ACC112 (cell line): Measurements from ENCODE around the gene TTC39A.

Experiments used
- H2AFZ ChIP-seq: fragments of 200-600 bp; sonication (generic); one replicate; pipeline ENCODE4 v1.6.0; 2017; ENCODE audit warnings: antibody characterized with exemption, low read length; ENCODE audit not compliant: unreplicated experiment
- H3K27ac ChIP-seq: fragments of 200-600 bp; sonication (generic); 2 replicates; pipeline ENCODE4 v1.5.1; 2014; ENCODE audit warnings: low read depth, mild to moderate bottlenecking, antibody characterized with exemption, low read length, moderate library complexity
- H3K27me3 ChIP-seq: fragments of 200-600 bp; sonication (generic); 2 replicates; pipeline ENCODE4 v1.6.1; 2014; ENCODE audit warnings: mild to moderate bottlenecking, antibody characterized with exemption, low read length, moderate library complexity, mixed read lengths; ENCODE audit not compliant: insufficient read depth
- H3K36me3 ChIP-seq: fragments of 200-600 bp; sonication (generic); 2 replicates; pipeline ENCODE4 v1.6.1; 2016; ENCODE audit warnings: mild to moderate bottlenecking, antibody characterized with exemption, low read length, moderate library complexity, mixed read lengths; ENCODE audit not compliant: insufficient read depth
- H3K4me1 ChIP-seq: fragments of 200-600 bp; sonication (generic); one replicate; pipeline ENCODE4 v1.6.1; 2016; ENCODE audit warnings: low read length, mixed read lengths; ENCODE audit not compliant: insufficient read depth, unreplicated experiment, control insufficient read depth
- H3K4me3 ChIP-seq: fragments of 200-600 bp; sonication (generic); 2 replicates; pipeline ENCODE4 v1.5.1; 2014; ENCODE audit warnings: mild to moderate bottlenecking, low read depth, low read length
- H3K79me2 ChIP-seq: fragments of 200-600 bp; sonication (generic); one replicate; pipeline ENCODE4 v1.6.0; 2016; ENCODE audit warnings: low read length; ENCODE audit not compliant: control insufficient read depth, unreplicated experiment, insufficient read depth

TTC39A gene

DNA sequence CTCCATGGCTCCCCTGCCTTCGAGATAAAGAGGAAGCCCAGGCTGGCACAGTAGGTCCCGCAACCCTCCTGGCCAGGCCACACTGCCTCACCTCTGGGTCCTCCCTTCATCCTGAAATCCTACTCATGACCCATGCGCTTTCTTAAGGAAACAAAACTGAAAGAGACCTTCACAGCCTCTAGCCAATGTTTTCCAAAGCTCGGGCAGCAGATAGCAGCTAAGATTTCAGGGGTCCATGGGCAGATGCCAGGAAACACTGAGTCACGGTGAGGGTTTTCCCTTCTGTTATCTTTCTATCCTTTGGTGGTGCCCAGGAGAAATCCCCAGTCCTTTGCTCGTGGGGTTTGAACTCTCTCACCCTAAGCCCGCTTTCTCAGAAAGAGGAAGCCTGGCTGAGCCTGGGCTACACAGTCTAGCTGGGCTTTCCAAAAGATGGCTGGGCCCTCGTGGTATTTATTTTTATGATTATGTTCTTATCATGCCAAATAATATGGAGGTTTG is 26.6 kb downstream of the TTC39A start:
- H3K27ac ChIP-seq = peak overlapping the region; percentile 40
- no peaks in the 10 kb centered on the region for H3K79me2 ChIP-seq
- peaks cover 15% of the 10 kb centered on the region for H3K4me1 ChIP-seq
- H3K36me3 ChIP-seq = no peaks in the 10 kb centered on the region
- H3K4me3 ChIP-seq = peak overlapping the region; percentile 1; the same call in 1 of the 2 replicates
- H3K27me3 ChIP-seq = no peaks in the 10 kb centered on the region
- H2AFZ ChIP-seq = peak overlapping the region; percentile 26

DNA sequence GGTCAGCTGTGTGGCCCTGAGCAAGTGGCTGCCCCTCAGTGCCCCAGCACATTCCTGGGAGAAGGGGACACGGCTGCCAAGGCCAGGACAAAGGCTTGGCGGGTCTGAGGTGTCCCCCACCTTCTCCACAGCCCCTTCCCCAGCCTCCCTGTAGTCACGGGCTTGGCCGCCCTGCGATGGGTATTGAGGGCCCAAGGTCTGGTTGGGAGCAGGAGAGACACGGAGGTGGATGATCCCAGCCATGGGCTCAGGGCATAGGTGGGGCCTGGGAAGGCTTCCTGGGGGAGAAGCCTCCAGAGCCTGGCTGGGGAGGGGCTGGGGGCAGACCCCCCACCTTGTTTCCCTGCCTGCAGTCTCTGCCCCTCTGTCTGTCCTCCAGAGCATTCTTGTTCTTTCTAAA is 27.0 kb downstream of the TTC39A start:
- peak overlapping the region; percentile 40 for H3K27ac ChIP-seq
- H3K4me3 ChIP-seq = 0 out of 2 replicates have a peak overlapping the region, but pooled peaks have one; percentile 1
- no peaks in the 10 kb centered on the region for H3K27me3 ChIP-seq
- peak overlapping the region; percentile 26 for H2AFZ ChIP-seq
- H3K4me1 ChIP-seq = peaks cover 15% of the 10 kb centered on the region
- H3K79me2 ChIP-seq = no peaks in the 10 kb centered on the region
- H3K36me3 ChIP-seq = no peaks in the 10 kb centered on the region

DNA sequence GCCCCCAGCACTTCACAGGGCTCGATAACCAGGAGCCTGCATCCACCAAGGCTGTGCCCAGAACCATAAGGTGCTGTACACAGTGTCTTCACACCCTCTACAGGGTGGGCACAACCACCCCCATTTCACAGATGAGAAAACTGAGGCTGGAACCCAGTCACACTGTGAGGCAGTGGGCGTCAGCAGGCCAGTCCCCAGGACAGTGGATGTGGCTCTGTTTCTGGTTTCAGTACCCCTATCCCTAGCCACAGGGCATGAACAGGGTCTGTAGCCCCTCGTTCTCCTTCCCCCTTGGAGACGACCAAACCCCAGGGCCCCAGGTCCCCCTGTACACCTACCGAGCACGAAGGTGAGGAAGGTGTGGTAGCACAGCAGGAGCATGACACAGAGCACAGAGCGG is 27.6 kb downstream of the TTC39A start:
- no peaks in the 10 kb centered on the region for H3K36me3 ChIP-seq
- H2AFZ ChIP-seq = no peak overlapping the region

DNA sequence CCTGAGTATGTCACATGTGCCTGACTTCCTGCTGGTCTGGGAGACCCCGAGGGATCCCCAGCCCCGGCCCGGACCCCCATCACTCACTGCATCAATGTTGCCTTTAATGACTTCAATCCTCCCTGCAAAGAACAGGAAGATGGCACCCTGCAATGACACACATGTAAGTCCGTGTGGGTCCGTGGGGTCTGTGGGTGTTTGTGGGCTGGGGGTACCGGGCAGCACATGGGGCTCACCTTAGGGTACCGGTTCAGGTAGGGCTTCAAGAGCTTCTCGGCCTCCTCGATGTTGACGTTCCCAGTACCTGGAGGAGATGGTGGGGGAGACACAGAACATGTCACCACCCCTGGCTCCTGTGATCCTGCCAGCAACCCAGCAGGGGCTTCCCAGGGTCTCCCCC is 28.1 kb downstream of the TTC39A start:
- Histone ChIP-seq H3K36me3 (no peaks in the 10 kb centered on the region), H3K27ac (no peak overlapping the region), H3K27me3 (no peaks in the 10 kb centered on the region), H3K79me2 (no peaks in the 10 kb centered on the region), H3K4me1 (peaks cover 15% of the 10 kb centered on the region), H3K4me3 (no peak overlapping the region), H2AFZ (no peak overlapping the region)

More for the DNA sequence above, 27.6 kb downstream of the TTC39A start:
- peaks cover 15% of the 10 kb centered on the region for H3K4me1 ChIP-seq
- H3K27ac ChIP-seq = no peak overlapping the region
- H3K4me3 ChIP-seq = no peak overlapping the region
- H3K79me2 ChIP-seq = no peaks in the 10 kb centered on the region
- no peaks in the 10 kb centered on the region for H3K27me3 ChIP-seq

DNA sequence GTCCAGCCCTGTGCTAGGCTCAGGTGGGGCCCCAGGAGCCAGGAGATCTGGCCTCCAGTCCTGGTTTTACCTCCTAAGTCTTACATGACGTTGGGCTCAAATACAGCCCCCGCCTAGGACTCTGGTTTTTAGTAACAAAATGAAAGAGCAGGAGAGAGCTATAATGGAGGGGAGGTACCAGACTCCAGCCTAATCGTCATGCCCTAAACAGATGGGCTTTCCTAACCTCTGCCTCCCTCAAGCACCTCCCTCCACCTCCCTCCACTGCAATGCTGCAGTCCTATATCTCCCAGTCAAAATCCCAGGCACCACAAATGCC is 28.6 kb downstream of the TTC39A start:
- Histone ChIP-seq H3K36me3 (no peaks in the 10 kb centered on the region), H2AFZ (no peak overlapping the region), H3K4me1 (peaks cover 15% of the 10 kb centered on the region), H3K27ac (no peak overlapping the region), H3K79me2 (no peaks in the 10 kb centered on the region), H3K4me3 (no peak overlapping the region), H3K27me3 (no peaks in the 10 kb centered on the region)

DNA sequence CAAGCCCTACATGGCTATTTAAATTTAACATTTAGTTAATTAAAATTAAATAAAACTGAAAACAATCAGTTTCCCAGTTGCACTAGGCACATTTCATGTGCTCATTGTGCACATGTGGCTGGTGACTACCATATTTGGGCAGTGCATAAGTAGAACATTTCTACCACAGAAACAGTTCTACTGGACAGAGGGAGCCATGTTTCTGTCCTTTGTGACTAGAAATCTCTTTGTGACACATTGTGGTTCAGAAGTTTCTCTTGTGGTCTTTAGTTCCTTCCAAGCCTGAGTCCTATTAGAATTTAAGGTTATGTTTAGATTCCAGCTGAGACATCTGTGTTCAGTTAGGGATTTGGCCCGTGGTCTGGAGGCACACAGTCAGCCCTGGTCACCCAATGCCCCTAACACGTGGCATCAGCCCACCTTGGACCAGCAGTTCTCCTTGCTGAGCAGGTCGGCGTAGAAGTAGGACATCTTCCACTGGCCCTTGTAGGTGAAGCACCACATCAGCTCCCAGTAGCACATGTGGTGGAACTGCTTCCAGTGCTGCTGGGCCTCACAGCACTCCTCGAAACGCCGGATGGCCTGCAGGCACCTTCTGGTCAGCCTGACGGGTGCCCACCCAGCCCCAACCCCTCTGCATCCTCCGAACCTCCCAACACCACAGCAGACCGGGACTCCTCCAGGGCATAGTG is 29.1 kb downstream of the TTC39A start:
- Histone ChIP-seq H2AFZ (no peak overlapping the region), H3K4me3 (no peak overlapping the region), H3K27me3 (no peaks in the 10 kb centered on the region), H3K27ac (no peak overlapping the region), H3K79me2 (no peaks in the 10 kb centered on the region), H3K4me1 (peaks cover 15% of the 10 kb centered on the region), H3K36me3 (no peaks in the 10 kb centered on the region)

DNA sequence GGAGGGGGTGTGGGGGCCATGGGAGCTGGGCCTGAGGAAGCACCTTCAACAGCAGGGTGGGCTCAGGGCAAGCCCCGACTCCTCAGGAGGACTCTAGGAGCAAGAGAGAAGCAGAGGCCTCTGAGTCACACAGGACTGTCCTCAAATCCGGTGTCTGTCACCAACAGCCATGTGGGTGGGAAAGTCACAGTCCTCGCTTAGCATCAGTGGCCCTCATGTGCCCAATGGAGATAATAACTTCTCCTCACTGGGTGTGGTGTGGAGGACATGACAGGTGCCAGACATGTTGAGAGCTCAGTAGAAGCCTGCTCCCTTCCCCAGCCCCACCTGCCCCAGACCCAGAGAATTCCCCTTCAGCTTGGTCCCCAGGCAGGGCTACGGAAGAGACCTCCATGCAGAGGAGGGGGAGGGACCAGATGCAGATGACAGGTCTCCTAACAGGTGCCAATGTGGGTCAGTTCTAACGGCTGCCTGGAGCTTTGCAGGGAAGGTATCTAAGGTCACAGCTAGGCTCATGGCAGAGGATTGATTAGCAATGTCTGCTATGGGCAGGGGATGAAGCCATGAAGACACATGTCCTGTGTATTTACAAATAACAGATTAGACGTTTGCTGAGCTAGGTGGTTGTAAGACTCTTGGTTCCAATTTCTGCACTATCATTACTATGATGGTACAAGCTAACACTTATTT is 30.2 kb downstream of the TTC39A start:
- H3K27ac ChIP-seq = no peak overlapping the region
- no peaks in the 10 kb centered on the region for H3K27me3 ChIP-seq
- H2AFZ ChIP-seq = no peak overlapping the region
- no peaks in the 10 kb centered on the region for H3K36me3 ChIP-seq
- no peaks in the 10 kb centered on the region for H3K79me2 ChIP-seq
- peaks cover 15% of the 10 kb centered on the region for H3K4me1 ChIP-seq
- no peak overlapping the region for H3K4me3 ChIP-seq

DNA sequence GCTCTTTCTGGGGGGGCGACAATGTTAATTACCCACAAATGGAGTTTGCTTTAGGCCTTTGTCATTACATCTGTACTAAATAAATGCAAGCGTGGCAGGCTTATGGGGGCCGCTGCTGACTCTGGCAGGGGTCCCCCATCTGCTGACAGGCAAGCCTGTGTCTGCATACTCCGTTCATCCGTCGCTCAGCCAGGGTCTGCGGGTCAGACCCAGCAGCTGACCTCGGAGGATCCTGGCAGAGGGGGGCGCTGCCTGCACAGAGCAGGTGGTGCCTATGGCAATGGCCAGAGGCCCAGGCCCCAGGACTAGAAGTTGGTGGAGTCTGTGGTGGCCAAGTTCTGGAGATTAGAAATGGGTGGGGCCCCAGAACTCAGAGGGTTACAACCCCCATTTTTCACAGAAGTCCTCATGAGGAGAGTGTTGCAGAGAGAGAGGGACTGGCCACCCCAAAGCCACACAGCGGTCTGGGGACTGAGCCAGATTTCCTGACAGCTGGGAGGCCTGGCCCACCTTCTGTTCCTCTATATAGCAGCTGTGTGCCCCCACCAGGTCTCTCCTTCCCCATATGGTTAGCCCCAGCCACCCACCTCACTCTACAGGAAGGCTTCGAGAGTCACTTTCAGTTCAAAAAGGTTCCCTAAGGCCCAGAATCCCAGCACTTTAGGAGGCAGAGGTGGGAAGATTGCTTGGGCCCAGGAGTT is 31.0 kb downstream of the TTC39A start:
- H3K4me1 ChIP-seq = peaks cover 13% of the 10 kb centered on the region
- no peak overlapping the region for H3K27ac ChIP-seq
- no peaks in the 10 kb centered on the region for H3K36me3 ChIP-seq
- no peak overlapping the region for H2AFZ ChIP-seq
- no peaks in the 10 kb centered on the region for H3K27me3 ChIP-seq
- H3K79me2 ChIP-seq = no peaks in the 10 kb centered on the region
- H3K4me3 ChIP-seq = no peak overlapping the region

DNA sequence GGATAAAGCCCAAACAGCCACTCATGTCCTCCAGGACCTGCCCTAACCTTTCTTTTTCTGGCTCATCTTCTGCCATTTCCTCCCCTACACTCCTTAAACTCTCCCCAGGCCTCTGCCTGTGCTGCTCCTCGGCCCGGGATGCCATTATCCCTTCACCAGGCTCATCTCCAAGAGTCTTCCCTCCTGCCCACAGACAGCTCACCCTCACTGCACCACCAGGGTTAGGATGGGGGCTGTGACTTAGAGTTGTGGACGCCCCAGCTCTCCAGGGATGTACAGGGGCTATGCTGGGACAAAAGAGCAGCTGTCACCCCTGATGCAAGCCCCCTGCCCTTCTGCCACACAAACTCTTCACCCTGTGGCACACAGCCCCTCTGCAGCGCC is 32.0 kb downstream of the TTC39A start:
- no peaks in the 10 kb centered on the region for H3K36me3 ChIP-seq
- H3K4me3 ChIP-seq = no peak overlapping the region
- H2AFZ ChIP-seq = no peak overlapping the region
- no peaks in the 10 kb centered on the region for H3K27me3 ChIP-seq
- H3K79me2 ChIP-seq = no peaks in the 10 kb centered on the region
- no peak overlapping the region for H3K27ac ChIP-seq
- peaks cover 2% of the 10 kb centered on the region for H3K4me1 ChIP-seq

DNA sequence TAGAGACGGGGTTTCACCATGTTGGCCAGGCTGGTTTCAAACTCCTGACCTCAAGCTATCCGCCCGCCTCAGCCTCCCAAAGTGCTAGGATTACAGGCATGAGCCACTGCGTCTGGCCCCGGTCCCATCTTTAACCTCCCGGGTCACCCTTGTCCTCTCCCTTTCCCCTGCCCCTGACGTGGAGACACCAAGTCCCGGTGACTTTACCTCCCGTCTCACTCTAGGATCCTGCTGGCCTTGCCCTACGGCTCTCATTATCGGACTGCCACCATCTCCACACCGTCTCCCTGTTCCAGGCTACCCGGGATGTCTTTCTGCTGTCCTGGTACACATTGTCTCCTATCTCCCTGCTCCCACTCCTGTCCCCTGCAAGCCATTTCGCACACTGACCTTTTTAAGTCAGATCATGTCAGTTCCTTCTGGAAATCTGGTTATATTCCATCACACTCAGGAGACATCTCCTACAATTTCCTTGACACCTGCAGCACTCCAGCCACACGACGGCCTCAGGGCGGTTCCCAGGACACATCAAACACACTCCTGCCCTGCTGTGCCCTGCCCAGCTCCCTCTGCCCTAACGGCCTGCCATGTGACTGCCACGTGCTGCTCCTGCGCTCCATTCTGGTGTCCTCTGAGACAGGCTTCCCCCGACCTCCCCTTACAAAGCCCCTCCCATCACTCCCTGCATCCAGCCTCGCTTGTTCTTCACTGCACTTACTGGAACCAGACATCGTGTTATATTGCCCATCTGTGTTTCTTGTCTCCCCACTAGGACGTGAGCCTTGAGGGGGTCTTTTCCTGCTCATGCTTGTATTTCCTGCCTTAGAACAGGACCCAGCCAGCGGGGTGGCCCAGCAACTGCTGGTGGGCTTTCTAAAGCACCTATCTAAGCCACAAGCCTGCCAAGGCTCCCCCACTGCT is 32.7 kb downstream of the TTC39A start:
- no peaks in the 10 kb centered on the region for H3K27me3 ChIP-seq
- no peak overlapping the region for H3K27ac ChIP-seq
- H3K79me2 ChIP-seq = no peaks in the 10 kb centered on the region
- no peaks in the 10 kb centered on the region for H3K4me1 ChIP-seq
- H3K36me3 ChIP-seq = no peaks in the 10 kb centered on the region
- no peak overlapping the region for H3K4me3 ChIP-seq
- peak overlapping the region; percentile 77 for H2AFZ ChIP-seq
